CD4-positive, alpha-beta T cell treated with Interleukin-12 subunit alpha and Interleukin-12 subunit beta, for 1 hour (primary cell): ENCODE measurements around the gene WNT9B.

Source experiments
- DNase-seq: peaks from one replicate; pipeline ENCODE4 v3.0.0-alpha.2; 2020

WNT9B gene

DNA sequence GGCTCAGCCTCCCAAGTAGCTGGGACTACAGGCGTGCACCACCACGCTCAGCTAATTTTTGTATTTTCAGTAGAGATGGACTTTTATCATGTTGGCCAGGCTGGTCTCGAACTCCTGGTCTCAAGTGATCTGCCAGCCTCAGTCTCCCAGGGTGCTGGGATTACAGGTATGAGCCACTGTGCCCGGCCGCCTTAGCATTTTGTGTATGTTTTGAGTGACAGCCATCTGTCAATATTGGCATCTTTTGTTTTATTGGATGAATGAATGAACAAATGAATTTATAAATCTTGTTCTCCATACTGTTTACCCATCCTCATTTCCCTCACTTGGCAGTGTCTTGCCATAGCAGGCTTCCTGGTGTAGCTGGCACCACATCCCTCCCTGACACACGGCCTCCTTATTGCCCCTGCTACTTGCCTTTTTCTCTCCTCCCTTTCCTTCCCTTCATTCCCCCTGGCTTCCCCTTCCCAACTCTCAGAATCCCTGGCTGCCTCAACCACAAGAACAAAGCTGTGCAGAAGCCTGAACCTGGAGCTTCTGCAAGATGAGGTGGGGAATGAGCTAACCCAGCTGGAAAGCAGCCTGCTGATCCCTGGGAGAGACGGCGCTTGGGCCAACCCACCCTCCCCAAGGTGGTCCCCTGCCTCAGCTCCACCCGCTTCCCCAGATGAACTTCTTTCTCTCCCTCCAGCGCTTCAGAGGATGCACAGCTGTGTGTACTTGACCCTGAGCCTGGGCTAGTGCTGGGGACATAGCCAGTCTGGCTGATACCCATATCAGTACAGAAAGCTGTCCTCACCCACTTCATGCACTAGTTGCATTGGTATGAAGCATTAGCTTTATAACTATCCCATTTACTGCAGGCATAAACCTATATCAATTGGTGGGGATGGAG, 34.3 kb downstream of the WNT9B start:
- no peak for DNase-seq

DNA sequence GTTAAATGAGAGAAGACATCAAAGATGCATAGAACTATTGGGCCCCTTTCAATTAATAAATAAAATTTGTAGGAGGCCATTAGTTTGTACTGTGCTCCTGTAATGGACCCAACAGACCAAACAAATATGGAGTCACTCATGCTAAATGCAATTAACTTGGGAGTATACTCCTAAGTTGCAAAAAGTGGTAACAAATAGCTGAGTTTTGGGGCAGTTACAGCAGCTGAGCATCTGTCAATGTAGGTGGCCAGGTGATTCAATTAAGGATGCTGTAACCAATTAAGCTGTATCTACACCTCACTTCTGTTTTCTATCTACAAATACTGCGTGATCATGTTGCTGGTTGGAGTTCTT, 34.9 kb downstream of the WNT9B start:
- DNase-seq: no peak

GRCh38 chr17:46887717-46888116, 36.3 kb downstream of the WNT9B start:
- no peak for DNase-seq

DNA sequence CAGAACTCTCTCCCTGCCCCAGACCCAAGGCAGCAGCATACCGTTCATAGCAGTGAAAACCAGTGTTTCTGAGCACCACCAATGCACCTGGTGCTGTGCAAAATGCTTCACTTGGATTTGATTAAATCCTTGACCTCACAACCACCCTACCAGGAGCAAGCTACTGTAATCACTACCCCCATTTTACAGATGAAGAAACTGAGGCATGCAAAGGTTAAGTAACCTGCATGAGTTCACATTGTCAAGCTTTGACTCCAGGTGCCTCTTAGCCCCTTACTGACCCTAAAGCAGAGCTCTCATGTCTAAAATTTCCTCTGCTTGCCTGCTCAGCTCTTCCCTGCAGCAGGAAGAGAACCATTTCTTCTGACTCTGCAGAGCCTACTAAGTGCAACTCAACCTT, 37.3 kb downstream of the WNT9B start:
- DNase-seq: no peak

DNA sequence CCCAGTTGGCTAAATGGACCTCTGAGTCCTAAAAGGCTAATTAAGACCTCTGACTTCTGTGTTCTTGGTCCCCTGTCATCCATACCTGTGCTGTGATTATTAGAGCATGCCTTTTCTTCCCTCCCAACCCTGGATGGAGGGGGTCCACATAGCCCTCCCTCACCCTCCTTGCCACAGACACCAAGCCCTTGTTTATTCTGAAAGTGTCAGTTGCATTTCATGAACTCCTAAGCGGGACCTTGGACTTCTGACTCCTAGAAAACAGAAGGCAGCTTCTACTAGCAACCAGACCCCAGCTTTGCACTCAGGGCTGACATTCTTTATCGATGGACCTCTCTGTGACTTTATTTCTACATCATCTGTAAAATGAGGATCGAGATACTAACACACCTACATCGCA, 38.1 kb downstream of the WNT9B start:
- DNase-seq: no peak

DNA sequence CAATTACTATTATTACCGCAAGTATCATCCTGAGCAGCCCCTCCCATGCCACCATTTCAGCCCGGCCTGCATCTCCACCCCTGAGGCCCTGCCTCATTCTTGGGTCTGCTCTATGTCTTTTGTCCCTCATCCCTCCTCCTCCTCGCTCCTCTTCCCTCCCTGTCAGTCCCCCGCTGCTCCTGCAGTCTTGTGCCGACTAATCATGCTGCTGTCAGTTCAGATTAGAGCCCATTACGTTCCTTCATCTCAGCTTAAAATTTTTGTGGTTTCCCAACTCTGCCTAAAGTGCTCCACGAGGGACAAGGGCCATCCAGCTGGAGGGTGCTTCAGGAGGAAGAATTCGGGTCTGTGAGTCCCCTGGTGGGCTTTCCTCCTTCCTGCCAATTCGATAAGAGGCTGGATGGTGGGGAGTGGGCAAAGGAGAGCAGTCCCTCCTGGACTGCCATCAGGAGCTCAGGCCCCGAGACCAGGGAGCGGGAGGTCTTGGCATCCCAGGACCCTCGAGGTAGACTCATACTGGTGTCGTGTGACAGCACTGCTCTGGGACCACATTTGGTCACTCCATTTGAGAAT, 38.7 kb downstream of the WNT9B start:
- no peak for DNase-seq

DNA sequence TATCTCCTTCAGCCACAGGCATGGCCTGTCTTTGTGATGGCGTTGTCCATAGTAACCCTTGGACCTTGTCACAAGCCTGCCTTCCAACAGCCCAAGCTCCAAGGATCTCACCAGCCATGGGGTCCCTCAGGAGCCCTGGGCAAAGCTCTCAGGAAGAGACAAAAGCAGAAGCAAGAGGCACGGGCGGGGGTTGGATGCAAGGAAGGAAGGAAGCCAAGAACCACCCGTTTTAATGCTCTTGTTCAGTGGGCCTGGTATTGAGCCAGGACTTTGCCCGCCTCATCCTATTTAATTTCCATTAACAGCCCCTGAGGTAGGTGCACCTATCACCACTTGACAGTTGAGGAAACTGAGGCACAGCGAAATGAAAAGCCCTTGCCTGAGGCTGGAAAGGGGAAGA, 39.3 kb downstream of the WNT9B start:
- no peak for DNase-seq

GRCh38 chr17:46892192-46892703, 40.9 kb downstream of the WNT9B start:
- no peak for DNase-seq

DNA sequence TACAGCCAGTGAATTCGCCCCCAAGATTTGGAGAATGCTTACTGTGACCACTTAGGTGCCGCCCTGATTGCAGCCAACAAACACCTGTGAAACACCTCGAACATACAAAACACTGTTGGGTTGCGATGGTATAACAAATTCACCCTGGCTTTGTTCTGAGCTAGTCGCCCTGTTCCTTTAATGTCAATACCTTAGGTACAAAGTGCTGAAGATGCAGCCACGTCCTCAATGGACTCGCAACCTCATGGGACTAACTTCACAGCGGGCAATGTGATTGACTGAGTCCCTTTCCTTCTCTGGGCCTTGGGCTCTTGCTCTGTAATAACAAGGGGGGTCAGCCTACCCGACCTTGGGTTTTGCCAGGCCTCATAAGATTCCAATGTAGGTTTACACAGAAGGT, 42.6 kb downstream of the WNT9B start:
- no peak for DNase-seq

DNA sequence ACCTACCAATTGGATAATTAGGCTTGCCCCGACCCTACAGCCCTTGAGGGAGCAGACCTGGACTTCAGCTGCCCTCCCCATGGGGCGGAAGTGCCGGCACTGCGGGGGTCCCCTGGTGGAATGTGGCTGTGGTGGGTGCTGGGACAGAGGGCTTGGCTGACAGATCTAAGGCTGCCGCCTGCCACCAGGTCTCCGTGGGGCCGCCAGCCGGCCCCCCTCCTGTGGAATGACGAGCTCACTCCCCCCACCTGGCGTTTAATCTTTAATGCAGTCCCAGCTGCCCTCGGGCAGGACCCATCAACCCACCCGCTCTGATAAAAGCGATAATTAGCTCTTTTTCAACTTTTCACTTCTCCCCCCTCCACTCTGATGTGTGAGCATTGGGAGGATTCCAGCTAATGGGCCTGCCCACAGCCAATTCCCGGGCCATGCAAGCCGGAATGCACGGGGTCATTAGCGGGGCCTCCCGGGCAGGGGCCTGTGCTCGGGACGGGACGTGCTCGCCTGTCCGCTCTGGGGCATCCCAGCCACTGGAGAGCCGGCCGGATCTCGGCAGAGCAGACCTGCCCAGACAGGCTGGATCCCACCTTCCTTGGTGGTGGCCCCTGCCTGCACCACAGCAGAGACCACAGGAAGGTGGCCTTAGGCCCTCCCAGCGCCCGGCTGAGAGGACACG, 43.2 kb downstream of the WNT9B start:
- DNase-seq: no peak

- no peak for DNase-seq
Measured at GRCh38 chr17:46895171-46895570, 43.8 kb downstream of the WNT9B start.

DNA sequence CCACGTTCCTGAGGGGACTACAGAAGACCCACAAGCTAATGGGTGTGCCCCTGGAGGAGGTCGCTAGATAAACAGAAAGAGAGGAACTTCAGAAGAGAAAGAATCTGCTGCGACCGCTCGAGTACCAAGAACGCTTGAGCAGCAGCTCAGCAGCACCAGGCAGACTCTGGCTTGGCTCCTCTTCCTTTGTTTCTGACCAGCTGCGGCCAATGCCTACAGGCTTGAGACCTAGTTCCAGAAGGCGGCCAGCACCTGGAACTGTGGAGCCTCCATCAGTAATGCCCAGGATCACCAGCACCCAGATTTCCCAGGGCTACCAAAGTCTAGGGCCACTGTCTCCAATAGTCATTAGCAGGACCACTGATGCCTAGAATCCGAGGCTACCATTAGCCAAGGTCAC, 45.6 kb downstream of the WNT9B start:
- no peak for DNase-seq

GRCh38 chr17:46898364-46898763, 47.0 kb downstream of the WNT9B start:
- DNase-seq: no peak

GRCh38 chr17:46898860-46899259, 47.5 kb downstream of the WNT9B start:
- DNase-seq: no peak

- DNase-seq: no peak
Measured at GRCh38 chr17:46901291-46901690, 49.9 kb downstream of the WNT9B start.

- DNase-seq: no peak
Measured at GRCh38 chr17:46903762-46904672, 52.6 kb downstream of the WNT9B start.

DNA sequence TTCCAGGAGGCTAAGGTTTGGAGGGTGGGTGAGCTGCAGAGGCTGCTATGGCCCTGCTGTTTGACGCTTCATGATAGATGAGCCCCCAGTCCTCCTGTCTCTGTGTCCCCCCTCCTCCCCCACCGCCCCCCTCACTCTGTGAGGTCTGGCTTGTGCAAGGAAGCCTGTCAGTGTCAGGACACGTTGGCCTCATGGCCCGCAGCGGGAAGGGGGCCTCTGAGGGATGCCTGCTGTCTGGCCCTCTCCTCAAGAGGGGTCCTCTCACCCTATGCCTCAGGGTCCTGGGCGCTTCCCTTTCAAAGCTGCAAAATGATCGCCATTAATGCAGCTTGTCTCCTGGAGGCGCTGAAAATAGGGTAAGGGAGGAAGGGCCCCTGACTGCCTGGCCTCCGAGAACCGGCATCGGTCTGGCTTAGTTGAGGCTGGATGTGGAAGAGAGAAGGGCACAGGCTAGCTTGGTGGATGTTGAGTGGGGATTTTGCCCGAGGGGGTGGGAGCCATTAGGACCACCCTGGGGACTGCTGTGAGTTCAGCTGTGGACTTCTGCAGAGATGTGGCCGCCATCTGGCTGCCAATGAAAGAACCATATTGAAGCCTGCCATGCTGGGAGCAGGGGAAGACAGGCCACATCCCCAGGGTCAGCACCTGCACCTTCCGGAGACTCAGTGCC, 56.8 kb downstream of the WNT9B start:
- no peak for DNase-seq

DNA sequence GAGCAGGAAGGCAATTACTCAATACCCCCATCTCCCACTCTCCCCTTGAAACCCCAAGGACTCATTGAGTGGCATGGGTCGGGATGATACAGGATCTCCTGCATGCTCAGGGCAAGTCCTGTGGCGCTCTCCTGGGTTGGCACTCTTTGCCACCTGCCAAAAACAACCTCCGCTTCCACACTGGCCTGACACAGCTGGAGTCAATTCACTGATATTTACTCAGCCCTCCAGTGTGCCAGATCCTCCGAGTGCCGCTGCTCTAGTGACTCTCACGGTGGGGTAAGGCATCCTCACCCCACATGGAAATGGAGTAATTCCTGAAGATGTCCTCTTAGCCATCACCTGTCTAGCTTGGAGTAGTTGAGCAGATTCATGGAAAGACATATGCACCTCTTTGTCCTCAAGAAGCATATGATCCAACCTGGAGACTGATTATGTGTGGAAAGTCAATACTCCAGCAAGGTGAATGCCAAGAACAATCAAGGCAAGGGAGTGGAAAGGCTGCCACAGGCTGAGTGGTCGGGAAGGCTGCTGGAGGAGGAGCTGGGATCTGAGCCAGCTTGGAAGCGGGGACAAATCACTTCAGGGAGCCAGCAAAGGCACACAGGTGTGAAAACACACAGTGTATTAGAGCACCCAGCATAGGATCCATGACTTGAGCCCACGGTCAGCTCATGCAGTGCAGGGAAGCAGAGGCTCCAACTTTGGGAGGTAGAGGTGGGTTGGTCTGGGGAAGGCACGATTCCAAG, 59.0 kb downstream of the WNT9B start:
- no peak for DNase-seq

DNA sequence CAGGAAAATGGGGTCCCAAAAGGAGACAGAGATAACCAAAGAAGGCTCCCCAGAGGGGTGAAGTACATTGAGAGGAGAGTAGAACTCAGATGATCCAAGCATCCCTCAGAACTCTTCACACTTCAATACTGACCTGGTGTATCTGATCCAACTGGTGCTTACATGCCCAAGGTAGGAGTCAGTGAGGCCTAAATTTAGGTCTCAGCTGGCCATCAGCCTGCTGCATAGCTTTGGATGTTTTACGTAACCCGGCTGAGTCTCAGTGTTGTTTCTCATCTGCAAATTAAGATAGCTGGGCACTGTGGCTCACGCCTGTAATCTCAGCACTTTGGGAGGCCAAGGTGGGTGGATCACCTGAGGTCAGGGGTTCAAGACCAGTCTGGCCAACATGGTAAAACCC, 59.9 kb downstream of the WNT9B start:
- DNase-seq: no peak

- no peak for DNase-seq
Measured at GRCh38 chr17:46915596-46915995, 64.2 kb downstream of the WNT9B start.

- no peak for DNase-seq
Measured at GRCh38 chr17:46916211-46916610, 64.8 kb downstream of the WNT9B start.

- DNase-seq: no peak
Measured at GRCh38 chr17:46916623-46917022, 65.2 kb downstream of the WNT9B start.
